Left renal cortex interstitium (tissue), 4 donors: ENCODE data around the gene SNX32. TPM values are rescaled to one million over a fixed set of nuclear protein-coding genes. Genes with fewer than 3 reads are reported as not detected.
A peak's percentile ranks its signal among the peaks of the same experiment; 100 is the strongest.

Experiments used
- DNase-seq, 4 donors: peaks; one replicate each; pipeline ENCODE4 v3.0.0-alpha.2; 2013; ENCODE audit warnings: low read depth in 4 of 4, low spot score in 2 of 4, missing footprints in 1 of 4
- polyA plus RNA-seq, 4 donors: library from polyadenylated mRNA; unstranded; fragments of 120-200 nt; gene quantifications; one replicate each; pipeline ENCODE4 v1.2.1, GENCODE V29; 2013; ENCODE audit not compliant: insufficient read length in 4 of 4

Gene SNX32
- polyA plus RNA-seq, 4 donors = 1.4 to 4.9 (median 2.5) TPM

DNA sequence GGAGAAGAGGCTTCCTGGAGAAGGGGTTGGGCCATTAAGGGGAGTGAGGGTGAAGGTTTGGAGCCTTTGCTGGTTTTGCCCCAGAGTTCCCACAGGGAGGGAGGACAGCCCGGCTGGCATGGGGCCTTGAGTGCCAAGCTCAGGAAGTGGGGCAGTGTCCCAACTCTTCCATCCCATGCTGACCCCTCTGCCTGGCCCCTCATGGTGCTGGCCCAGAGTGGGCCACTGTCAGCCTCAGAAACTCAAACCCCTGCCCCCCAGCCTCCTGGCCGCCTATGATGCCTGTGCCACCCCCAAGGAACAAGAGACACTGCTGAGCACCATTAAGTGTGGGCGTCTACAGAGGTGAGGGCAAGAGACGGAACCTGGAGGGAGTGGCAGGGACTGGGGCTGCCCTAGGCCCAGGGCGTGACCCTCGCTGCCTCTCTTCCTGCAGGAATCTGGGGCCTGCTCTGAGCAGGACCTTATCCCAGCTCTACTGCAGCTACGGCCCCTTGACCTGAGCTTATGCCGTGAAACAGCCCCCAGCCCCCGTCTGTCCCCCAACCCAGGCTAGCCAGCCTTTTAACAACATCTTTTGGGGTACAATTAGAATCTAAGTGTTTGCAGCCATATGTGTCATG lies 31.9 kb downstream of the SNX32 start:
- no peak for DNase-seq

GRCh38 chr11:65866509-65867283 lies 32.9 kb downstream of the SNX32 start:
- no peak for DNase-seq

- DNase-seq = no peak
Measured at GRCh38 chr11:65867284-65868071, 33.7 kb downstream of the SNX32 start.

DNA sequence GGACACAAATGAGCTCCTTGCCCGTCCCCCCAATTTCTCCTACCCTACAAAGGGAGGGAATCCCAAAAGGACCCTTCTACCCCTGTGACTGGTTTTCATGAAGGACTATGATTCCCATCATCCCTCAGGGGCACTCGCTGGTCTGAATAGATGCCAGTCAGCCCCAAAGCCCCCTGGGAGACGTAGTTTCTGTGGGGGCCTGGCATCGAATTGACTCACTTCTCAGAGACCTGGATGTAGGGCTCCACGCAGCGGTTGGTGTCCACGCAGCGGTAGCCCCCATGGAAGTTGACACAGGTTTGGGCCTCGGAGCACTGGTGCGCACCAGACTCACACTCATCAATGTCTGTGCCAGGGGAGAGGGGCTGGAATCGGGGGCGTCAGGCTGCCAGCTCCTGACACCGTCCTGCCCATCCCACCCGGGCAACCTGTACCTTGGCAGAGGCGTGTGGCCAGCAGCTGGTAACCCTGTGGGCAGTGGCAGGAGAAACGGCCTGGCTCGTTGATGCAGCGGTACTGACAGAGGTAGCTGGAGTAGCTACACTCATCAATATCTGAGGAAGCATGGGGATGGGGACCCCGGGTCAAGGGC lies 34.4 kb downstream of the SNX32 start:
- DNase-seq = no peak

- no peak for DNase-seq
Measured at GRCh38 chr11:65868907-65869306, 35.1 kb downstream of the SNX32 start.

DNA sequence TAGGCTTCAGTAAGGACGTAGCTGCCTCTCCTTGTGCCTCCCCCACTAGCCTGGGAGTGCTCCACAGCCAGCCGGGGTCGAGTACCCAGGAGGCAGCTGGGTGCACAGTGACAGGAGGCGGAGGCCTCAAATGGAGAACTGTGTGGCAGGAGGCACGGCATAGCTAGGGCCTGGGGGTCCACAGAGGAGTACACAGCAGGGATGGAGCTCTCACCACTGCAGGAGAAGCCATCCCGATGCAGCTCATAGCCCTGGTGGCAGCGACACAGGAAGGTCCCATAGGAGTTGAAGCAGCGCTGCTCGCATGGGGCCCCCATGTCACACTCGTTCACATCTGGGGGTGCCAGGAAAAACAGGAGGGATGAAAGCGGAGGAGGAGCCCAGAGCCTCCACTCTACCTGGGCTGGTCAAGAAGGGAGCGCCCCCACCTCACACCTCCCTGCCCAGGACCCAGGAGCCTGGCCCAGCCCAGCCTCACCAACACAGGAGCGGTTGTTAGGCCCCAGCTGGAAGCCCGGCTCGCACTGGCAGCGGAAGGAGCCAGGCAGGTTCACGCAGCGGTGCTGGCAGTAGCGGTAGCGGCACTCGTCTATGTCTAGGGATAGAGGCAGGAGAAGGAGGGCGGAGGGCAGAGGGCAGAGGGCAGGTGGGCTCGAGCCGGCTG lies 36.0 kb downstream of the SNX32 start:
- DNase-seq = no peak

DNA sequence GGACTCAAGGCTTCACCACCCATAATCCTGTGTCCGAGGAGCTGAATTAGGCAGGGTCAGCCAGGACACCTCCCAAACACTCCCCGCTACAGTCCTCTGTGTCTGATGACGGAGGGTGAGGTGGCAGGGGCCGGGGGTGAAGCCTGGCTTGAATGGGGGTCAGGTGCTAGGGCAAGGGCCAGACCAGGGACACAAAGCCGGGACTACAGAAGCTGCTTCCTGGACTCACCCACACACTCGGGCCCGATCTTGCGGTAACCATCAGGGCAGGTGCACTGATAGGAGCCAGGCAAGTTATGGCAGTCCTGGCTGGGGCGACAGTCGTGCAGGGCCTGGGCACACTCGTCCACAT lies 36.5 kb downstream of the SNX32 start:
- DNase-seq = no peak

DNA sequence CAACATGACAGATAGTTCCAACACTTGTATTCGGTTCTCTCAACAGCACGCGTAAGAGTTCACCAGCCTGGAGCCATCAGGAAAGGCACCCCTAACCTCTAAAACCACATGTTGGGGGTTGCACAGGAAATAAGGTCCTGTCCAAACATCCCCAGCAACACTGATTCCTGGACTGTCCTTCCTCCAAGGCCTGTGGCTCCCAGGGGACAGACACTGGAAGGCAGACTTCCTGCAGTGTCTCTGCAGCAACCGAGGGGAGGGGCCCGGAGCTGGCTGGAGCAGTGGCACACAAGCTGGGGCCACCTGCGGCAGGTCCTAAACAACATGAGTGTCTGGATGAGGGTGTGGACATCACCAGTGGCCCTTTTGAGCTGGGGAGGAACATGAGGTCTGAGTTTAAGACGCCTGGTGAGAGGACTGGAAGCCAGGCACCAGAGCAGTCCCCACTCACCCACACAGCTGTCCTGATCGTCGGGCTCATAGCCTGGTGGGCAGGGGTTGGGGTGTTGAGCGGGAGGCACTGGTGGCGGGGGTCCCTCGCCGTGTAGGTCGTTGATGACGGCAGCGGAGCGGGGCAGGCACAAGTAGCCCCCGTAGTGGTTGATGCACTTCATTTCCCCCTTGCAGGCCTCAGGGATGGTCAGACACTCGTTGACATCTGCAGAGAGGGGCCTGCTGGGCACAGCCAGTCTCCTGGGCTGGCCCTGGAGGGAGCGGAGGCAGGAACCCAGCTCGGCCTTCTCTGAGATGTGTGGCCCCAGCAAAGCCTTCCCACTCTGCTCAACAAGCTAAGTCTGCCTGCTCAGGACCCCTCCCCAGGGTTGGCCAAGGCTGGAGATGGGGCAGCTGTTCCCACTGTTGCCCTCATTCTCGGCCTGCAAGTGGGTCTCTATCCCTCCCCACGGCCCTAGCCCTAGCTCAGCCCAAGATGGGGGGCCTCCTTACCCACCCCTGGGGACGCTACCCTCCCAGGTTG lies 37.2 kb downstream of the SNX32 start:
- no peak for DNase-seq

GRCh38 chr11:65871811-65872548 lies 38.2 kb downstream of the SNX32 start:
- DNase-seq = no peak

DNA sequence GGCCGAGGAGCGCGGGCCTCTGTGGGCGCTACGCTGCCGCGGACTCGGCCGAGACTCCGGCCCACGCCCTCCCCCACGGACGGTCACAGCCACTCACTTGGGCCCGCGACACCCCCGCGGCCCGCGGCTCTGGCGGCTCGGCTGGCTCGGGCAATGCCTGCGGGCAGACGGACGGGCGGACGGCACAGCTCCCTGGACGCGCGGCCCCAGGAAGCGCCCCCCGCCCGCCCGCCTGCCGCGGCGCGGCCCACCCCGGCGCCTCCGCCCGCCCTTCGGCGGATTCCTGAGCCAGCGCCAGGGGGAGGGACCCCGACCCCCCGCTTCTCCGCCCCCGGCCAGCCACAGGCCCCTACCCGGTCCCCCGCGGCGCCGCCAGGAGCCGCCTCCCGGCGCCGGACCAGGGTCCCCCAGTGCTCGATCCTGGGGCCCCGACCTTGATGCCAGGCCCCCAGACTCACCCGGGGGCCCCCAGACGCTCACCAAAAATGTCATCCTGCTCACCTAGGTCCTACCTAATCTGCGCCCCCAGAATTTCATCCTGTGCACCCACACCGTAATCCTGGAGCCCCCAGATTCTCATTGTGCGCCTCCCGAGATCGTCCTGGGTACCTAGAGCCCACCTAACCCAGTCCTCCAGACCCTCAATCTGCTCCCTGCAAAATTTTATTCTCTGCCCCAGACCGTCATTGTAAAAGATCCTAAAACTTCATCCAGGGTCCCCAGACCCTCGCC lies 39.0 kb downstream of the SNX32 start, which contains the start of gene EFEMP2:
Gene EFEMP2, minus strand, starts transcription at position 215 of the 732 bp plus-strand sequence. CDS start 446 bp downstream, outside the sequence.
- no peak for DNase-seq

DNA sequence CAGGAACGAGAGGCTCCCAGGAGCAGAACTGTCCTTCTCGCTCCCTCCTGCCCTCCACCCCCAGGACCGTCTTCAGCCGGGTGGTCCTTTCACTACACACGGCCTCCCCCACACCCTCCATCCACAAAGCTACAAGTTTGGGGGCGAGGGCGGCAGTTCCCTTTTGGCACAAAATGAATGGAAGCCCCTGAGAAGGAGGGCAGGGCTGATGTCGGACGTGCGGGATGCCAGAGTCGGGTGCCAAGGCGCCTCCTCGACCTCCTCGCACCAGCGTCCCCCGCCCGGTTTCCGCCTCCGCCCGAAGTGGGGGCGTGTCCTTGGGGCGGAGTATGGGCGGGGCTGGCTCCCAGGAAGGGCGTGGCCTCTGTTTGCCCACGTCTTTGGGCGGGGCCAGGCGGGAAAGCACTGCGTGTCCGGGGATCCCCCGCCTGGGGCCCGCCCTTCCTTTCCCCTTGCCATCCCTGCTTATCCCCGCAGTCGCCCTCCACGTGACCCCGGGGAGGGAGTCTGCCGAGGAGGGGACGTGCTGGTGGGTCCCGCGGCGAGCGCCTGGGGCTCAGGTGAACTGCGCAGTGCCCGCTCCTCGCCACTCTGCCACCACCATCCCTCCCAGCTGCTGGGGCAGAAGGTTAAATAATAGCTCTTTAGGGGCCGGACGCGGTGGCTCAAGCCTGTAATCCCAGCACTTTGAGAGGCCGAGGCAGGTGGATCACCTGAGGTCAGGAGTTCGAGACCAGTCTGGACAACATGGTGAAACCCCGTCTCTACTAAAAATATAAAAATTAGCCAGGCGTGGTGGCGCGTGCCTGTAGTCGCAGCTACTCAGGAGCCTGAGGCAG lies 39.8 kb downstream of the SNX32 start:
- peak in 2 of 4 donors; percentile 84 to 86 for DNase-seq

DNA sequence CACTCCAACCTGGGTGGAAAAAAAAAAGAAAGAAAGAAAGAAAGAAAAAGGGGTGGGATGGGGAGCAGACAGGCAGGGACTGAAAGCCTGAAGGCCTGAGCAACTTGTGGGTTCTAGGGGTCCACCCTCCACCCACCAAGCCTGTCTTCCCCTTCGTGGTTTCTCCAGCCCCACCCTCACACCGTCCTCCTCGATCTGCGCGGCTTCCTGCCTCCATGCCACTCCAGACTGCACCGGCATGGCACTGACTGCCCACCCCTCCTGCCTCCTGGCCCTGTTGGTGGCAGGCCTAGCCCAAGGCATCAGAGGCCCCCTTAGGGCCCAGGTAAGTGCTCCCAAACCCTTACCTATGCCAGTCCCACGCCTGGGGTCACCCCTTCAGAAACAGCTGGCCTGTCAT lies 45.9 kb downstream of the SNX32 start, which contains the start of gene CTSW:
Gene CTSW, plus strand, starts transcription at position 221 of the 400 bp plus-strand sequence. Its CDS starts 18 bp downstream, at position 239.
- no peak for DNase-seq

DNA sequence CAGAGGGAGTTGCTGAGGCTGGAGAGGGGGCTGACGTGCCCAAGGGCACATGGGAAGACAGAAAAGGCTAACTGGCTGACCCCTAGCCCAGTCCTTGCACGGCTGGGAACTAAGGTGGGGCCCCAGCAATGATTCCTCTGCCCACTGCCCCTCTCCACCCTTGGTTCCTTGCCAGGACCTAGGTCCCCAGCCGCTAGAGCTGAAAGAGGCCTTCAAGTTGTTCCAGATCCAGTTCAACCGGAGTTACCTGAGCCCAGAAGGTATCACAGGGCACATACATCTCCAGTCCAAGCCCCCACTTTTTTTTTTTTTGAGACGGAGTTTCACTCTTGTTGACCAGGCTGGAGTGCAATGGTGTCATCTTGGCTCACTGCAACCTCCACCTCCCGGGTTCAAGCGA lies 46.3 kb downstream of the SNX32 start:
- no peak for DNase-seq

GRCh38 chr11:65880844-65881421 lies 47.2 kb downstream of the SNX32 start:
- DNase-seq = no peak

DNA sequence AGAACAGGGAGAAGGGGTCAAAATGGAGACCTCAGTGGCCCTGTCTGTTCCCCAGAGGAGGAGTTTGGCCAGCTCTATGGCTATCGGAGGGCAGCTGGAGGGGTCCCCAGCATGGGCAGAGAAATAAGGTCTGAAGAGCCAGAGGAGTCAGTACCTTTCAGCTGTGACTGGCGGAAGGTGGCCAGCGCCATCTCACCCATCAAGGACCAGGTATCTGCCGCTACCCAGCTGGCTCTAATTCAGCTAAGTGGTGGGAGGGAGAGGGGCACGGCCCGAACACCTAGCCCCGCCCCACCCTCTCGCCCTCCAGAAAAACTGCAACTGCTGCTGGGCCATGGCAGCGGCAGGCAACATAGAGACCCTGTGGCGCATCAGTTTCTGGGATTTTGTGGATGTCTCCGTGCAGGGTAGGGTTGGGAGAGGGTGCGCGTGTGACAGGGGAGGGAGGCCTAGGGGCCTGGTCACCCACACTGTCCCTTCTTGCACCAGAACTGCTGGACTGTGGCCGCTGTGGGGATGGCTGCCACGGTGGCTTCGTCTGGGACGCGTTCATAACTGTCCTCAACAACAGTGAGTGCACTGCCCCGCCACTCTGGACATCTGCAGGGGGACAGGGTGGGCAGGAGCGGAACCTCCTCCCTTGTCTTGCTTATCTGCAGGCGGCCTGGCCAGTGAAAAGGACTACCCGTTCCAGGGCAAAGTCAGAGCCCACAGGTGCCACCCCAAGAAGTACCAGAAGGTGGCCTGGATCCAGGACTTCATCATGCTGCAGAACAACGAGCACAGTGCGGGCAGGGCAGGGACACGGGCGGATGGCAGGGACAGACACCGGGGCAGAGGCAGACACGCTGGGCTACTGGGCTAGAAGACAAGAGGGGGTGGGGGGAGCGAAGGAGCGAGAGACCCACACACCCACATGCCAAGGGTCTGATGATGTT lies 48.6 kb downstream of the SNX32 start:
- no peak for DNase-seq
